Prostate gland (tissue), 2 donors: ENCODE data around the gene METTL13.

Source experiments
- CTCF ChIP-seq, 4 experiments: fragments of 200-600 bp in 2 of 4; fragments of 450-650 bp in 2 of 4; sonication (generic) in 2 of 4; IDR thresholded peaks; 1 replicate in 3 of 4; 2 replicates in 1 of 4; pipeline ENCODE4 v1.5.1; 2016 to 2019; ENCODE audit warnings: antibody characterized with exemption in 4 of 4, mild to moderate bottlenecking in 2 of 4, moderate library complexity in 2 of 4
- POLR2A ChIP-seq: fragments of 450-650 bp; IDR thresholded peaks from one replicate; pipeline ENCODE4 v1.6.1; 2016; ENCODE audit warnings: antibody characterized with exemption, mild to moderate bottlenecking
- POLR2AphosphoS5 ChIP-seq: sonication (generic); formaldehyde crosslinking; IDR thresholded peaks from one replicate; pipeline ENCODE4 v1.6.1; 2017; ENCODE audit warnings: antibody characterized with exemption

DNA sequence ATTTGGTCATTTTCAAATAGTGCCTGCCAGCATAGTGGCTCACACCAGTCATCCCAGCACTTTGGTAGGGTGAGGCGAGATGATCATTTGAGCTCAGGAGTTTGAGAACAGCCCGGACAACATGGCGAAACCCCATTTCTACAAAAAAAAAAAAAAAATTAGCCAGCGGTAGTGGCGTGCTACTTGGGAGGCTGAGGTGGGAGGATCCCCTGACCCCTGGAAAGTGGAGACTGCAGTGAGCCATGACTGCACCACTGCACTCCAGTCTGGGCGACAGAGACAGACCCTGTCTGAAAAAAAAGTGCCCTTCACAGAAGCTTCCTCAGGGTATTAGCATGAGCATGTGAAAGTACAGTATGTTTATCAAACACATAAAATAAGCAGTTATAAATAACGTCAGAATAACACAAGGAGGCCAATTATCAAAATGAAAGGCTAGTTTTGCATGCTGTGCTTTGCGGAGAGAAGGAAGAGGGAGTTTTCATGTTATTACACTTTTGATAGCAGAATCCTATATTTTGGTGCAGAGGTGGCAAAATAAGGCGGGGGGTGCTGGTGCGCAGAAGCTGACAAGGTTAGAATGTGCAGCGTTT is 781 bp upstream of the METTL13 start:
- TF ChIP-seq CTCF (IDR thresholded peaks at IDR 0.05) (no peak), POLR2A (no peak), POLR2AphosphoS5 (no peak)
